GM21786 (cell line): ENCODE measurements around the gene EFCAB9.

Experiments used
- ATAC-seq: cut with Tn5 transposase; IDR thresholded peaks from one replicate; pipeline ENCODE4 v1.9.1; 2021; ENCODE audit not compliant: unreplicated experiment

Gene EFCAB9

GRCh38 chr5:172235827-172236736, 42.1 kb downstream of the EFCAB9 start:
- no peak for ATAC-seq

GRCh38 chr5:172238334-172238733, 44.4 kb downstream of the EFCAB9 start:
- ATAC-seq: no peak

DNA sequence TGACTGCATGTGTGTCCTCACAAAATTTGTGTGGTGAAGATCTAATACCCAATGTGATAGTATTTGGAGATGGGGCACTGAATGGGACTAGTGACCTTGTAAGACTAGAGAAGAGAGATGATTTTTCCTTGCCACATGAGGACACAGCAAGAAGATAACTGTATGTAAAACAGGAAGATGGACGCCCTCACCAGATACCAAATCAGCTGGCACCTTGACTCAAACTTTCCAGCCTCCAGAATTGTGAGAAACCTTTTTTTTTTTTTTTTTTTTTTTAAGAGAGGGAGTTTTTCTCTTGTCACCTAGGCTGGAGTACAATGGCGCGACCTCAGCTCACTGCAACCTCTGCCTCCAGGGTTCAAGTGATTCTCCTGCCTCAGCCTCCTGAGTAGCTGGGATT, 49.3 kb downstream of the EFCAB9 start:
- ATAC-seq: no peak

- ATAC-seq: no peak
Measured at GRCh38 chr5:172245046-172245445, 51.1 kb downstream of the EFCAB9 start.

DNA sequence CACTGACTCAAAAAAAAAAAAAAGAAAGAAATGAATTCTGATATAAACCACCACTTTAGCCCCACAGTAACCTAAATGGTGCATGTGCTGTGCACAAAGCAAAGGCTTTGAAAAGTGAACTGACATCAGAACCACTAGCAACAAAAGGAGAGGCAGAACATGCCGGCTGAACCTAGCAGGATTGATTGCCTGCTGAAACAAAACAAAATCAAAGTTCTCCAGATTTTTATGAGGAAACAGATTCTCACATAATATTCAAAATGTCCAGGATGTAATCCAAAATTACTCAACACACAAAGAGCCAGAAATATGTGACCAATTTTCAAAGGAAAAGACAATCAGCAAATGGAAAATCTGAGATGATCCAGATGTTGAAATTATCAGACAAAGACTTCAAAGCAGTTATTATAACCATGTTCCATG, 51.7 kb downstream of the EFCAB9 start:
- no peak for ATAC-seq

DNA sequence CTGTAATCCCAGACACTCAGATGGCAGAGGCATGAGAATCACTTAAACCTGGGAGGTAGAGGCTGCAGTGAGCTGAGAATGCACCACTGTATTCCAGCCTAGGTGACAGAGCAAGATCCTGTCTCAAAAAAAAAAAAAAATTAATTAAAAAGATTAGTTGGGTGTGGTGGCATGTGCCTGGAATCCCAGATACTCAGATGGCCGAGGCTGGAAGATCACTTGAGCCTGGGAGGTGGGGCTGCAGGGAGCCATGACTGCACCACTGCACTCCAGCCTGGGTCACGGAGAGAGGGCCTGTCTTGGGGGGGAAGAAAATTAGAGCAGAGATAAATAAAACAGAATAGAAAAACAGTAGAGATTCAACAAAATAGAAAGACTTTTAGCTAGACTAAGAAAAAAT, 54.7 kb downstream of the EFCAB9 start:
- ATAC-seq: no peak

- no peak for ATAC-seq
Measured at GRCh38 chr5:172251419-172251818, 57.4 kb downstream of the EFCAB9 start.

GRCh38 chr5:172252501-172252900, 58.5 kb downstream of the EFCAB9 start:
- no peak for ATAC-seq
